Panc1 (cell line): ENCODE measurements around the gene KLHDC1. TPM values are rescaled to one million over a fixed set of nuclear protein-coding genes. Genes with fewer than 3 reads are reported as not detected.
A peak's percentile ranks its signal among the peaks of the same experiment; 100 is the strongest.
"Not testable (repeated sequence)": the region's sequence is repeated elsewhere in the genome, so short reads cannot be mapped to it uniquely, and the experiment has no call there.

ENCODE experiments used
- ATAC-seq: fragments of 200-7000 bp; cut with Tn5 transposase; 2 replicates; pipeline ENCODE4 v1.9.1; 2020; ENCODE audit warnings: mild to moderate bottlenecking, moderate library complexity
- BruUV-seq: library from RNA; stranded (reverse); fragments of 400-500 nt; replicated peaks from 2 replicates; lab custom pipeline; 2021; lab: Mats Ljungman, UMichigan
- CTCF ChIA-PET: fragments of 300-600 bp; sonication (Branson Sonifier 250); formaldehyde crosslinking; loops from one replicate; lab custom pipeline; 2022; ENCODE audit warnings: antibody characterized with exemption; lab: Charles Lee
- POLR2A ChIA-PET: fragments of 300-600 bp; sonication (Branson Sonifier 250); formaldehyde crosslinking; loops from one replicate; lab custom pipeline; 2022; ENCODE audit warnings: antibody characterized with exemption; lab: Charles Lee
- DNase-seq: peaks from one replicate; pipeline ENCODE4 v3.0.0-alpha.2; 2010; ENCODE audit warnings: low read depth, low spot score
- H3K27ac ChIP-seq: 2 replicates; pipeline ENCODE4 v1.5.1; 2011; ENCODE audit warnings: mild to moderate bottlenecking, low read length, inconsistent platforms
- H3K27me3 ChIP-seq: fragments of 200-500 bp; sonication (Bioruptor generic); 2 replicates; pipeline ENCODE4 v1.6.0; 2014; ENCODE audit warnings: low read length, inconsistent platforms; ENCODE audit not compliant: control insufficient read depth, insufficient read depth
- H3K36me3 ChIP-seq: fragments of 200-500 bp; sonication (Bioruptor generic); 2 replicates; pipeline ENCODE4 v1.5.1; 2014; ENCODE audit warnings: inconsistent platforms, mild to moderate bottlenecking, low read length, moderate library complexity; ENCODE audit not compliant: control insufficient read depth, insufficient read depth
- H3K4me1 ChIP-seq: 2 replicates; pipeline ENCODE4 v1.5.1; 2011; ENCODE audit warnings: inconsistent platforms, mild to moderate bottlenecking, low read length, moderate library complexity; ENCODE audit not compliant: control insufficient read depth, insufficient read depth
- H3K4me3 ChIP-seq, 2 experiments: 2 replicates each; pipeline ENCODE4 v1.5.1; 2011 to 2012; ENCODE audit warnings: low read depth in 2 of 2, low read length in 2 of 2, mild to moderate bottlenecking in 2 of 2, inconsistent platforms in 1 of 2, moderate library complexity in 1 of 2
- H3K9me3 ChIP-seq: fragments of 200-500 bp; sonication (Bioruptor generic); 2 replicates; pipeline ENCODE4 v1.5.1; 2014; ENCODE audit warnings: low read depth, mild to moderate bottlenecking, inconsistent platforms, low read length, moderate library complexity; ENCODE audit not compliant: control insufficient read depth, insufficient read depth
- CTCF ChIP-seq: fragments of 450-650 bp; IDR thresholded peaks from 2 replicates; pipeline ENCODE4 v1.5.1; 2017; ENCODE audit warnings: mild to moderate bottlenecking
- POLR2AphosphoS5 ChIP-seq: IDR thresholded peaks from 2 replicates; pipeline ENCODE4 v1.6.1; 2012; ENCODE audit warnings: mild to moderate bottlenecking, low read depth, low read length, moderate library complexity
- SIN3A ChIP-seq: IDR thresholded peaks from 2 replicates; pipeline ENCODE4 v1.6.1; 2012; ENCODE audit warnings: low read depth, mild to moderate bottlenecking, low read length, moderate library complexity, borderline replicate concordance; ENCODE audit not compliant: insufficient read depth
- TCF7L2 ChIP-seq: IDR thresholded peaks from 2 replicates; pipeline ENCODE4 v1.6.1; 2011; ENCODE audit warnings: mild to moderate bottlenecking, low read depth, low read length, inconsistent platforms
- in situ Hi-C: cut with HindIII; loops from 2 replicates; pipeline ENCODE4 v1.10.0; 2016; ENCODE audit warnings: low sequenced_read_pairs, low pct_unique_long_range_greater_than_20kb
- intact Hi-C: fragments of 100-400 bp; cut with micrococcal nuclease; formaldehyde crosslinking; loops from one replicate; pipeline ENCODE4 v1.10.0; 2022; ENCODE audit not compliant: unreplicated experiment
- total RNA-seq: library from RNA; stranded (reverse); gene quantifications from one replicate; pipeline ENCODE4 v1.2.1, GENCODE V29; 2021; ENCODE audit not compliant: unreplicated experiment
- TF ChIP-seq, protein P1 (sequence below), 2 experiments: IDR thresholded peaks; 2 replicates each; pipeline ENCODE4 v1.6.1; 2011 to 2012; ENCODE audit warnings: low read depth in 2 of 2, control low read depth in 1 of 2, low read length in 1 of 2, mild to moderate bottlenecking in 1 of 2, moderate library complexity in 1 of 2; ENCODE audit not compliant: insufficient read depth in 1 of 2

Gene KLHDC1
- total RNA-seq, 1 experiment from 2014 or later: 1.3 TPM

GRCh38 chr14:49769581-49770211 lies 76.8 kb downstream of the KLHDC1 start:
- H3K27ac ChIP-seq: peak overlapping the region; percentile 86
- no peak for TF ChIP-seq TCF7L2
- TF ChIP-seq SIN3A: no peak
- no peak for TF ChIP-seq CTCF
- TF ChIP-seq, protein P1, sequence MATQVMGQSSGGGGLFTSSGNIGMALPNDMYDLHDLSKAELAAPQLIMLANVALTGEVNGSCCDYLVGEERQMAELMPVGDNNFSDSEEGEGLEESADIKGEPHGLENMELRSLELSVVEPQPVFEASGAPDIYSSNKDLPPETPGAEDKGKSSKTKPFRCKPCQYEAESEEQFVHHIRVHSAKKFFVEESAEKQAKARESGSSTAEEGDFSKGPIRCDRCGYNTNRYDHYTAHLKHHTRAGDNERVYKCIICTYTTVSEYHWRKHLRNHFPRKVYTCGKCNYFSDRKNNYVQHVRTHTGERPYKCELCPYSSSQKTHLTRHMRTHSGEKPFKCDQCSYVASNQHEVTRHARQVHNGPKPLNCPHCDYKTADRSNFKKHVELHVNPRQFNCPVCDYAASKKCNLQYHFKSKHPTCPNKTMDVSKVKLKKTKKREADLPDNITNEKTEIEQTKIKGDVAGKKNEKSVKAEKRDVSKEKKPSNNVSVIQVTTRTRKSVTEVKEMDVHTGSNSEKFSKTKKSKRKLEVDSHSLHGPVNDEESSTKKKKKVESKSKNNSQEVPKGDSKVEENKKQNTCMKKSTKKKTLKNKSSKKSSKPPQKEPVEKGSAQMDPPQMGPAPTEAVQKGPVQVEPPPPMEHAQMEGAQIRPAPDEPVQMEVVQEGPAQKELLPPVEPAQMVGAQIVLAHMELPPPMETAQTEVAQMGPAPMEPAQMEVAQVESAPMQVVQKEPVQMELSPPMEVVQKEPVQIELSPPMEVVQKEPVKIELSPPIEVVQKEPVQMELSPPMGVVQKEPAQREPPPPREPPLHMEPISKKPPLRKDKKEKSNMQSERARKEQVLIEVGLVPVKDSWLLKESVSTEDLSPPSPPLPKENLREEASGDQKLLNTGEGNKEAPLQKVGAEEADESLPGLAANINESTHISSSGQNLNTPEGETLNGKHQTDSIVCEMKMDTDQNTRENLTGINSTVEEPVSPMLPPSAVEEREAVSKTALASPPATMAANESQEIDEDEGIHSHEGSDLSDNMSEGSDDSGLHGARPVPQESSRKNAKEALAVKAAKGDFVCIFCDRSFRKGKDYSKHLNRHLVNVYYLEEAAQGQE (IDR thresholded peaks at IDR 0.05; ENCODE audit: insufficient read depth in 1 of 2, low read depth in 2 of 2, low read length in 1 of 2): no peak
- no peak for TF ChIP-seq POLR2AphosphoS5
- intact Hi-C loops: loop anchor here (5.0 kb wide), 2 partner anchors 77 to 137 kb away; partner anchors contain the start of gene KLHDC1
- peak overlapping the region; percentile 81 to 84 for H3K4me3 ChIP-seq
- H3K27me3 ChIP-seq: no peaks in the 10 kb centered on the region
- BruUV-seq: no TSS peak
- ATAC-seq: no peak
- CTCF ChIA-PET: interaction anchor here (0.6 kb wide), 1 partner anchor 134 kb away, joined by 3 read pairs; no protein-coding TSS in a partner anchor
- H3K9me3 ChIP-seq: no peaks in the 10 kb centered on the region
- POLR2A ChIA-PET: interaction anchor here (0.5 to 0.6 kb wide), 4 partner anchors 50 to 343 kb away, joined by 3 to 18 read pairs (median 10); no protein-coding TSS in a partner anchor
- in situ Hi-C loops: no loop called here
- H3K36me3 ChIP-seq: peaks cover 3% of the 10 kb centered on the region; the same call in 1 of the 2 replicates
- H3K4me1 ChIP-seq: peaks cover 24% of the 10 kb centered on the region
- DNase-seq: no peak

- Histone ChIP-seq H3K4me3 (peak overlapping the region; percentile 81 to 84), H3K4me1 (peaks cover 24% of the 10 kb centered on the region), H3K36me3 (peaks cover 3% of the 10 kb centered on the region; the same call in 1 of the 2 replicates), H3K27me3 (no peaks in the 10 kb centered on the region), H3K9me3 (no peaks in the 10 kb centered on the region), H3K27ac (peak overlapping the region; percentile 86)
- ATAC-seq (peak; percentile 46), DNase-seq (no peak)
- ChIA-PET CTCF (no interaction called here), POLR2A (interaction anchor here (0.5 to 0.6 kb wide), 3 partner anchors 9 to 342 kb away, joined by 5 to 18 read pairs (median 8); no protein-coding TSS in a partner anchor)
- no peak for TF ChIP-seq CTCF
- TF ChIP-seq TCF7L2: peak; percentile 58; the same call in 1 of the 2 replicates
- TF ChIP-seq POLR2AphosphoS5: peak; percentile 48
- in situ Hi-C loops (no loop called here), intact Hi-C loops (no loop called here)
- TSS peak; percentile 58 for BruUV-seq
Measured at GRCh38 chr14:49770212-49770817, 77.4 kb downstream of the KLHDC1 start.

GRCh38 chr14:49771691-49772090 lies 78.8 kb downstream of the KLHDC1 start:
- POLR2A ChIA-PET, BruUV-seq, H3K9me3 ChIP-seq, H3K27me3 ChIP-seq, H3K36me3 ChIP-seq, in situ Hi-C loops, H3K4me3 ChIP-seq, DNase-seq, ATAC-seq, intact Hi-C loops, CTCF ChIA-PET: not testable (repeated sequence)
- H3K27ac ChIP-seq: peak overlapping the region; percentile 86
- H3K4me1 ChIP-seq: peaks cover 24% of the 10 kb centered on the region
